Heart left ventricle (tissue), 13 donors: Measurements from ENCODE around the gene BTBD18.

ENCODE experiments used
- POLR2A ChIP-seq, 2 donors: fragments of 450-650 bp; IDR thresholded peaks; one replicate each; pipeline ENCODE4 v1.6.1; 2017; ENCODE audit warnings: antibody characterized with exemption in 2 of 2, mild to moderate bottlenecking in 2 of 2, moderate library complexity in 2 of 2
- TF ChIP-seq, protein P1 (sequence below), 12 donors: fragments of 200-600 bp; sonication (generic) in 4 of 12; IDR thresholded peaks; one replicate each; pipeline versions ENCODE4 v1.5.0 to v1.8.0; 2018 to 2022; ENCODE audit warnings: antibody characterized with exemption in 12 of 12, mild to moderate bottlenecking in 5 of 12
- donor health status: ischemic (EF 13 %, LVEDD 7.1; RV severe dilation, severe dysfunction).
- donor health status: DM: no; HTN: yes; CAD: no.
- donor health status: DM: no; HTN: no; CAD: no.
- donor health status: ischemic (EF 25% LVEDD 6.9; RV normal size, moderate dysfunction).
- donor health status: ischemic (EF 25% LVEDD 5.7; RV mildly dilated, moderate dysfunction).
- donor health status: ischemic (EF 35%, LVEDD 5.7; RV mildly dilated, moderate dysfunction).
- donor health status: nonischemic (EF 11% LVEDD 7.7; RV severe dilation, severe dysfunction).
- donor health status: DM: yes; HTN: yes; CAD: no.
- donor health status: PGD.
- donor health status: ischemic (EF 29% LVEDD 5.4; RV normal size, mild dysfunction).
- donor health status: nonischemic (EF 23%, LVEDD 6.1; RV moderate dilation, normal function).

DNA sequence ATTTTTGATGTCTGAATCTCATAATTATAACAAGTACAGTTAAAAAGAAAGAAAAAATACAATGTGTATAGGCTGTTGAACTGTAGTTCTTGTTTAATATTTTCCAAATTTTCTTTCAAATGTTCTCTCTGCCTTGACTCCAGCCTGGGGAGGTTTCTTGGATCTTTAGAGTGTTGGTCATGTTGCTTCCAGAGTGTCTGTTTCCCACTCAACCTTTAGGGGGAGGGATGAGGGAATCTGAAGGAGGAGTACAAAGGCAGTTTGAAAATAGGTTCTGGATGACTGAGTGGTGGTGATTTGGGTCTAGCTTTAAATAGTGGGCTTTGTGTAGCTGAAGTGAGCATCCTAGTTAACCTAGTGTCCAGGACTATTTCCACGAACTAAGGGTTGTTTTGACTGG lies 11.9 kb upstream of the BTBD18 start:
- TF ChIP-seq, protein P1, sequence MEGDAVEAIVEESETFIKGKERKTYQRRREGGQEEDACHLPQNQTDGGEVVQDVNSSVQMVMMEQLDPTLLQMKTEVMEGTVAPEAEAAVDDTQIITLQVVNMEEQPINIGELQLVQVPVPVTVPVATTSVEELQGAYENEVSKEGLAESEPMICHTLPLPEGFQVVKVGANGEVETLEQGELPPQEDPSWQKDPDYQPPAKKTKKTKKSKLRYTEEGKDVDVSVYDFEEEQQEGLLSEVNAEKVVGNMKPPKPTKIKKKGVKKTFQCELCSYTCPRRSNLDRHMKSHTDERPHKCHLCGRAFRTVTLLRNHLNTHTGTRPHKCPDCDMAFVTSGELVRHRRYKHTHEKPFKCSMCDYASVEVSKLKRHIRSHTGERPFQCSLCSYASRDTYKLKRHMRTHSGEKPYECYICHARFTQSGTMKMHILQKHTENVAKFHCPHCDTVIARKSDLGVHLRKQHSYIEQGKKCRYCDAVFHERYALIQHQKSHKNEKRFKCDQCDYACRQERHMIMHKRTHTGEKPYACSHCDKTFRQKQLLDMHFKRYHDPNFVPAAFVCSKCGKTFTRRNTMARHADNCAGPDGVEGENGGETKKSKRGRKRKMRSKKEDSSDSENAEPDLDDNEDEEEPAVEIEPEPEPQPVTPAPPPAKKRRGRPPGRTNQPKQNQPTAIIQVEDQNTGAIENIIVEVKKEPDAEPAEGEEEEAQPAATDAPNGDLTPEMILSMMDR (IDR thresholded peaks at IDR 0.05), result peak in 6 of 12 donors; percentile 35 to 53 (median 38)
- no peak for TF ChIP-seq POLR2A (IDR thresholded peaks at IDR 0.05)
